HG03175 (cell line): ENCODE measurements around the gene PAOX.

Experiments used
- ATAC-seq: cut with Tn5 transposase; IDR thresholded peaks from one replicate; pipeline ENCODE4 v1.9.1; 2021; ENCODE audit warnings: mild to moderate bottlenecking, moderate library complexity; ENCODE audit not compliant: unreplicated experiment

The PAOX gene

DNA sequence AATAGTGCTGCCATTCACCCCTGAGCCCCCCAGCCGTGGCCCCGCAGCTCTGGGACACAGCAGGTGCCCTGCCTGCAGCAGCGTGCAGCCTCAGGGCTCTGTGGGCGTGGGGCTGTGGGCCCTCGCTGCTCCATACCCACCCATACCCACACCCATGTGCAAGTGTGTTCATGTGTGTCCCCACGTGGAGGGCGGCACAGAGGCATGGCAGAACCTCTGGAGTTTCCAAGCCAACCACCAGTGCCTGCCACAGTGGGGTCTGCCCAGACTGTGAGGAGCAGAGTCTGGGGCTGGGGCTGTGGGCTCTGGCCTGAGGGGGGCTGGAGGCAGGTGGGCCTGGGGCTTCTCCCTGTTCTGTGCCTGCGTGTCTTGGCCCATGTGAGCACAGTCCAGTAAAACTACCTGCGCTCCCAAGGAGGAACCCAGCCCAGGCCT lies 29.5 kb upstream of the PAOX start:
- ATAC-seq, result no peak

- ATAC-seq, result no peak
Measured at GRCh38 chr10:133350283-133350949, 28.6 kb upstream of the PAOX start.

DNA sequence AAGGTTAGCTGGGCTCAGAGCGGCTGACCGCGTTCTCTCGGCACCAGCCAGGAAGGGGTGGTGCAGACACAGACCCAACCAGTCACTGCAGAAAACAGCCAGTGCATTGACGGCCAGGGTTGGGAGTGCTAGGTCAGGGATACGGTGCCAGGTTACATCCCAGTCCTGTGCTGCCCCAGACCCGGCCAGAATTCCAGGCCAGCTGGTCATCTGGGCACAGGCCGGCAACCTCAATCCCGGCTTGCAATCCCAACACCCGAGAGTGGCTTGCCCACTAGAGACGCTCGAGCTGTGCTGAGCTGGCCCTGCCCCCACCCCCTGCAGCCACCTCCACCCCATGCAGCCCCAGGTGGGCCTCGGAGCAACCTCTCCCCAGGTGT lies 28.1 kb upstream of the PAOX start:
- ATAC-seq, result no peak

GRCh38 chr10:133351408-133352318 lies 27.4 kb upstream of the PAOX start:
- no peak for ATAC-seq

DNA sequence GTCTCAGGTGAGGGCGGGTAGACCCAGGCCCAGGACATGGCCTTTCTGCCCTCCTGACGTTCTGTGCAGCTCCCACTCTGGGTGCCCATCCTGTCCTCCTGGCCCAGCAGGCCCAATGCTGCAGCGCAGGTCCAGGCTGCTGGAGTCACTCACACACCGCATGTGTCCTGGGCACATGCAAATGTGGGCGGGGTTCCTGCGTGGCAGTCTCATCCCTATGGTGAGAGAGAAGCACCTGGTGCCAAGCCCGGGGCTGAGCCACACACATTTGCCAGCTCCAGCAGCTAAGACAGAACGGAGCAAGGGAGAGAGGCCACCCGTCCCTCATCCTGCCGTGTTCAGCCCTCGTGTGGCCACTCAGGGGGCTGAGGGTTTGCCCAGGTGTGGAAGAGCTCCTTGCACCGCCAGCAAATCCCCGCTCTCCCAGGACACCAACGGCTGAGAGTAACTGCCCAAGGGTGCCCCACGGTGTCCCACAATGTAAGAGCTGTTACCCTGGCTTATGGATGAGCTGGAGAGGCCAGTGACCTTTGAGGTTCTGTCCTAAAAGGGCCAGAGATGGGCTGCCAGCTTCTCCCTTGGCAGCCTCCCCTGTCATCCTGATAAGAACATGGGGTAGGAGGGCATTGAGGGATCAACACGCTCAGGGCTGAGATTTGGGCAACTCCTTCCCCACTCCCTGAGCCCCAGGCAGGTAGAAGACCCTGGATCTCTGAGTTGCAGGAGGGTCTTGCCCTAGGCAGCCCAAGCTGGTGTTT lies 25.7 kb upstream of the PAOX start:
- ATAC-seq, result no peak

DNA sequence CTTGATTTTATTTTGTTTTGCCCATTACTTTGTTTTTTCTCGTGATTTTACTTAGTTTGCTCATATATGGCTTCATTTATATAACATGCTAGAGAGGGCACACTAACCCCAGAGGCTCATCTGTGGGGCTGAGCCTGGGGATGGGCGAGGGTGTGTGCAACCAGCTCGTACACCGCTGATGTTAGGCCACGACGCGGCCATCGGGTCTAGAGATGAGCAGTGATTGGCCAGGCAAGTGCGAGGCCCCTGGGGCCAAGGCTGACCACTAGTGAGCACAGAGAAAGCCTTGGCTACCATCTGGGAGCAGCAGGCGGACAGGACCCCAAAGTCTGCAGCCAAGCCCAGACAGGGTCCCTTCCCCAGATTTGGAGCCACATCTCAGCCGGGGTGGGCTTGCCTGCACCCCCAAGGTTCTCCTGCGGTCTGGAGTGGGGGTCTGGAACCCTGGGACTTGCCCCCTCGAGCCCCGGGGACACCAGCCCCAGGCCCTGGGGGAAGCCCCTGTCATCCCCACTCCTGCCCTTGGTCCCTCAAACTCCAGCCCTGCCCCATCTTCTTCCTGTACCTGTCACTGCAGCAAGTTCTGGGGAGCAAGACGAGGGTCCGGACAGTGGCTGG lies 25.0 kb upstream of the PAOX start:
- ATAC-seq, result no peak

DNA sequence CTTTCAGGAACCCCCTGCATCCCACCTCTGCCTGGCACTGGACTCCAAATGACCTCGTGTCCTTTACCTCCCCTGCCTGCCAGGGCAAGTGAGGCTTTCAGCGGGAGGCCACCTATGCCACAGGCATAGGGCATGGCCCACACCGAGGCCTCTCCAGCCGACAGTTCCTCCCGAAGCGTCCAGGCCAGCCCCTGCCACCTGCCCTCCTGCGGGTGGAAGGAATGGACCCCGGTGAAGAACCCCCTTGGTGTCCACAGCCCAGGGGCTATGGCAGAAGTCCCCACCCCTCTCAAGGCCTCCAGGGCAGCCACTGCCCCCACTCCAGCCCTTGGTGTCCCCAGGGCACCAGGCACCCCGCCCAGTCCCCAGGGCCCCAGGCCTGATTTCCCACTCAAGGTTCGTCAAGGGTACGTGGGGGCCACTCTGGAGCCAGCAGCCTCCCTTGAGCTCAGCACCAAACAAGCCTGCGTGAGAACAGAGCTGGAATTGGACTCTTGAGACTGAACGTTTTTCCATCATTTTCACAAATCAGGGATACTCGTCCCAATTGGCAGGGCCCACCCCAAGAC lies 24.3 kb upstream of the PAOX start:
- ATAC-seq, result no peak

GRCh38 chr10:133355266-133355665 lies 23.8 kb upstream of the PAOX start:
- no peak for ATAC-seq

DNA sequence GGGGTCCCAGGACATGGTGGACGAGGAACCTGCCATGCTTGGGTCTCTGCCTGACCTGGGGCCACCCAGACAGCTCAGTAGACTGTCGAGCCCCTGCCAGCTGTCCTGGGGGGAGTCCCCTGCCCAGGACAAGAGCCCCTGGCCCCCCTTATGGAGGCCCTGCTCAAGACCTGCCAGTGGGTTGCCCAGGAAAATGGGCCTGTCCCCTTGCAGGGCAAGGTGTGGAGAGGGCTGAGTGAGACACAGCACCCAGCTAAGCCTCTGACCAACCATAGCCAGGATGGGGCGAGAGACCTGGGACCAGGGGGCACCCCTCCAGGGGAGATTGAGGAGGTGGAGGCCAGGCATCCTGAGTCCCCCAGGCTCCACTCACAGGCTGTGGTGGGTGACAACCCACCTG lies 23.1 kb upstream of the PAOX start:
- ATAC-seq, result no peak

DNA sequence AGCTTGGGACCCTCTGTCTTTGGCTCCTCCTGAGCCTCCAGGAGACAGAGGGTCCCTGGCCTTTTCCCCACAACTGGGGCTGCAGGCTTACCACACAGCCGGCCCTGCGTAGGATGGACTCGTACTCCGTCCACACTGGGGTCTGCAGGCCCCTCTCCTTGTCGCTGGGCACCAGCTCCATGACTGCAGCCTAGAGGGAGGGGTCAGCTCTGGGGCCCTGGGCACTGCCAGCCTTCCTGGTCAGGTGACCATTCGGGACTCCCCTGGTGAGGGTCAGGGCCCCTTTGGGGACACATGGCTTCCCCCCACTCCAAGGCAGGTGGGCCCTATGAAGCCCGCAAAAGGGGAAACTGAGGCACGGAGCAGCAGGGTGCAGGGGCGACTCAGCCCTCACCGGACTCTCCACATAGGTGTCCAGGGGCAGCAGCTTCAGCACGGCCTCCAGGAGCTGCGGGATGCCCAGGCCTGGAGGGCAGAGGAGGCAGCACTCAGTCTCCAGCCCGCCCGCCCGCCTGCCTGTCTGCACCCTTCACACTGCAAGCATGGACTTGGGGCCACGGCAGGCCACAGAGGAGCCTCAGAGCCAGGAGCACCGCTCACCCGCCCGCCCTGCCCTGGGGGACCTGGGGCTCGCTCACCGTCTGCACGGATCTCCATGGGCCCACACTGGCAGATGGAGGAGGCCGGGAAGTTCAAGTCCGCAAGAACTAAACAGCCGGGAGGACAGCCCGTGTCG lies 22.3 kb upstream of the PAOX start:
- ATAC-seq, result no peak

DNA sequence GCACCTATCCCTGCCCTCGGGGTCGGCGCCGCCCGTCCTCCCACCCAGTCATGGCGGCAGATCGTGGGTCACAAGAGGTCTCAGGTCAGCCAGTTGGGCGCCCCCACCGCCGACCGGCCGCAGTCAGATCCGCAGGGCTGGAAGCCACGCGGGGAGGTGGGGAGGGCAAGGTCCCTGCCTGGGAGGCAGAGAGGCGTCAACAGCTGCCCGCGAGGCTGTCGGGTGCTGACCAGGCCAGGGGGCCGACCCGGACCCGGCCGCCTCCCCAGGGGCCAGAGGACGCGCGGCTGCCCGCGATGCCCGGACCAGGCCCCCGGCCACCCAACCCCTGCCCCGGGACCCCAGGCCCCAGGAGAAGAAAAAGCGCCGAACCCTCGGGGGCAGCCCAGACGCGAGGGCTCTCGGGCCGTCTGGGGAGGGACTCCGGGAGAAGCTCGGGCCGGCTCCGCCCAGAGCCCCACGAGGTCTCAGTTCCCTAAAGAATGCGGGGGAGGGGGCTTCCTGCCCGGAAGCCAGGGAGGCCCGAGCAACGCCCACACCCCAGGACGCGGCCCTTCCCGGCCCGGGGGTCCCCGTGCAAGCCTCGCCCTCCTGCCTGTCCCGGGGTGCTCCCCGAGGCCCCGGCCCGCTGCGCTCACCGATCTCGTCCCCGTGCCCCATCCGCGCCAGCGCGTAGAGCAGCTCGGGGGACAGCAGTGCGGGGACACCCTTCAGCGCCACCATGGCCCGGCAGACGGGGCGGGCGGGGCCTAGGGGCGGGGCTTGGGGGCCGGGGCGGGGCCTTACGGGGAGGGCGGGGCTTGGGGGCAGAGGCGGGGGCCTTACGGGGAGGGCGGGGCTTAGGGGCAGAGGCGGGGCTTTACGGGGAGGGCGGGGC lies 21.5 kb upstream of the PAOX start, which contains the start of gene FUOM:
FUOM (minus strand) TSS at position 735 of the 877 bp plus-strand sequence; CDS start at position 723, 12 bp downstream.
- ATAC-seq, result peak; percentile 64

- ATAC-seq, result no peak
Measured at GRCh38 chr10:133358162-133358924, 20.7 kb upstream of the PAOX start.

GRCh38 chr10:133358925-133359310 lies 20.1 kb upstream of the PAOX start:
- no peak for ATAC-seq

GRCh38 chr10:133359554-133359971 lies 19.5 kb upstream of the PAOX start:
- ATAC-seq, result no peak

DNA sequence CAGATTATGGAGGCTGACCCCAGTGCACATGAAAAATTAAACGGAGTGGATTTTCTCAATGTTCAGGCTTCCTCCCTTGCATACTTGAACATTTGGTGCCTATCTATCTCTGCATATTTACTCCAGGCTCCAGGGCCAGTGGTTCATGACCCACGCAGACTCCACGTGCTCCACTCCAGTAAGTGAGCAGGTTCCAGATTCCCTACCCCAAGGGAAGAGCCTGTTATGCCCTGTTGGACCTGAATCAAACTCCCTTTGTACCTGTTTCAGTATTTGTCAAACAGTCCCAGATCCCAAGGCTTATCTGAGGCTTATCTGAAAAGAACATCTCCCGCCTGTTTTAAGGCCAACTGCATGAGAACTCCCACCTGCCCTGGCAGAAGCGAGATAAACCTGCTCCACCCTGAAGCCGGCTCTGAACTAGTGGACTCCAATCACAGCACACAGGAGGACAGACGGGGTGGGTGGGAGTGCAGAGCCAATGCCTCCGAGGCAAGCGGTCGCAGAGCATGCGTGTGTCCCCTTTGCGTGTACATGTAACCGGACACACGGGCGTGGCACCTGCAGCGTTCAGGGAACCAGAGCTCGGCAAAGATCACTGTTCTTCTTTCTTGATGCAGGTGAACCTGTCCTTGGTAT lies 19.0 kb upstream of the PAOX start:
- ATAC-seq, result no peak

DNA sequence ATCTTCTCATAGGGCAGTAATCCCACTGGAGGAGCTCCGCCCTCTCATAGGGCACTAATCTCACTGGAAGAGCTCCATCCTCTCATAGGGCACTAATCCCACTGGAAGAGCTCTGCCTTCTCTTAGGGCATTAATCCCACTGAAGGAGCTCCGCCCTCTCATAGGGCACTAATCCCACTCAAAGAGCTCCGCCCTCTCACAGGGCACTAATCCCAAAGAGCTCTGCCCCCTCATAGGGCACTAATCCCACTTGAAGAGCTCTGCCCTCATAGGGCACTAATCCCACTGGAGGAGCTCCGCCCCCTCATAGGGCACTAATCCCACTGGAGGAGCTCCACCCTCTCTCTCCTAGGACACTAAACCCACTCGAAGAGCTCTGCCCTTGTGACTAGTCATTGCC lies 17.8 kb upstream of the PAOX start:
- no peak for ATAC-seq

DNA sequence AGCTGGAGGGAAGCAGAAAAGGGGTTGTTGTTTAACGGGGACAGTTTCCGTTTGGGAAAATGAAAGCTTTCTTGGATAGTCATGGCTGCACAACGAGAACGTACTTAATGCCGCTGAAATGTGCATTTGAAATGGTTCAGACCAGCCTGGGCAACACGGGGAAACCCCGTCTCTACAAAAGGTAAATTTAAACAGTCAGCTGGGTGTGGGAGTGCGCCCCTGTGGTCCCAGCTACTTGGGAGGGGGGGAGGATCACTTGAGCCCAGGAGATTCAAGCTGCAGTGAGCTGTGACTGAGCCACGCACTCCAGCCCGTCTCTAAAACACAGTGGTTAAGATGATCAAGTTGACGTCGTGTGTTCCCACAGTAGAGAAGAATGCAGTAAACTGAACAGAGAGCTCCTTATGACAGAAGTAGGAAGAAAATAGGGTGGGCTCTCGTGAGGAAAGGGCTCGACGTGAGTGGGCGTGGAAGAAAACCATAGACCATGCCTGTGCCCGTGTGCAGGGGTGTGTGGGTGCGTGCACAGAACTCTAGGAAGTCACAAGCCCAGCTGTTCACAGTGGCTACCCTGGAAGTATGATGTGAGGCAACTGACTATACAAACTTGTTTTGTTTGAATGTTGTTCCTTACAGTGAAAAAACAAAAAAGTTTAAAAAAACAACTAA lies 17.2 kb upstream of the PAOX start:
- no peak for ATAC-seq
